ENCODE results near the gene LEMD1.
"Not testable (repeated sequence)": the region's sequence is repeated elsewhere in the genome, so short reads cannot be mapped to it uniquely, and the experiment has no call there.

LEMD1 gene

DNA sequence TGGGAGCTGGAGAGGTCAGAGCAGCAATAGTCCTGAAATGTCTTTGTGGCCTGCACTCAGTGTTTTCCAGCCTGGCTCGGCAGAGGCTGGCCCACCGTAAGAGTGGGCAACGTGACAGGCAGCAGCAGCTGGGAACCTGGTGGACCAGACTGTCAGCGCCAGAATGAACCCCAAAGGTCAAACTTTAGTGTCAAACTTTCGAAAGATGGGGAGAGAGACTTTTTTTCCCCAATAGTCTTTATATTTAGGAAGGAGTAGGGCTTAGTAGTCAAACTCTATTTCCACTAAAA, 23.7 kb upstream of the LEMD1 start:
- no peak for DNase-seq

GRCh38 chr1:205444931-205445645, 23.2 kb upstream of the LEMD1 start:
- DNase-seq = no peak

GRCh38 chr1:205444300-205444930, 22.6 kb upstream of the LEMD1 start:
- no peak for DNase-seq

GRCh38 chr1:205443585-205444299, 21.9 kb upstream of the LEMD1 start:
- DNase-seq = no peak

GRCh38 chr1:205442051-205442725, 20.3 kb upstream of the LEMD1 start:
- no peak for DNase-seq

GRCh38 chr1:205441716-205442050, 19.8 kb upstream of the LEMD1 start:
- DNase-seq = no peak

DNA sequence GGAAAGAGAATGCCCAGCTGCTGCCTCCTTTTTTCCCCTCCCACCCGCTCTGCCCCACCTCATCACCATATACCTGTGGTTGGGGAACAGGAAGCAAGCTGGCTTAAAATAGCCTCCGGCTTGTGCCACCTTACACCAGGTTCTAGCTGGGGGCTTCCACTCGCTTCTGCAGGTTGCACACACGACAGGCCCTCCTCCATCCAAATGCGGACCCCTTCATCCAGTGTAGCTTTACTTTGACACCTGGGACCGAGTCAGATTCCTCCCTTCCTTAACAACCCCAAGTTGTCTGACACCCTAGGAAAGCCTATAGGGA, 19.4 kb upstream of the LEMD1 start:
- no peak for DNase-seq

GRCh38 chr1:205440476-205441317, 18.8 kb upstream of the LEMD1 start:
- no peak for DNase-seq

- no peak for DNase-seq
Observed at GRCh38 chr1:205440121-205440475, 18.2 kb upstream of the LEMD1 start.

GRCh38 chr1:205438213-205439158, 16.6 kb upstream of the LEMD1 start:
- peak; percentile 47 for DNase-seq

GRCh38 chr1:205437570-205437969, 15.7 kb upstream of the LEMD1 start:
- no peak for DNase-seq

GRCh38 chr1:205436776-205437410, 15.0 kb upstream of the LEMD1 start:
- DNase-seq = no peak

- DNase-seq = no peak
Observed at GRCh38 chr1:205435578-205436573, 14.0 kb upstream of the LEMD1 start.

- no peak for DNase-seq
Observed at GRCh38 chr1:205434738-205435137, 12.9 kb upstream of the LEMD1 start.

GRCh38 chr1:205432692-205433091, 10.8 kb upstream of the LEMD1 start:
- not testable (repeated sequence) for DNase-seq

- no peak for DNase-seq
Observed at GRCh38 chr1:205432116-205432515, 10.3 kb upstream of the LEMD1 start.

- peak; percentile 38 for DNase-seq
Observed at GRCh38 chr1:205430696-205431305, 8.9 kb upstream of the LEMD1 start.

DNA sequence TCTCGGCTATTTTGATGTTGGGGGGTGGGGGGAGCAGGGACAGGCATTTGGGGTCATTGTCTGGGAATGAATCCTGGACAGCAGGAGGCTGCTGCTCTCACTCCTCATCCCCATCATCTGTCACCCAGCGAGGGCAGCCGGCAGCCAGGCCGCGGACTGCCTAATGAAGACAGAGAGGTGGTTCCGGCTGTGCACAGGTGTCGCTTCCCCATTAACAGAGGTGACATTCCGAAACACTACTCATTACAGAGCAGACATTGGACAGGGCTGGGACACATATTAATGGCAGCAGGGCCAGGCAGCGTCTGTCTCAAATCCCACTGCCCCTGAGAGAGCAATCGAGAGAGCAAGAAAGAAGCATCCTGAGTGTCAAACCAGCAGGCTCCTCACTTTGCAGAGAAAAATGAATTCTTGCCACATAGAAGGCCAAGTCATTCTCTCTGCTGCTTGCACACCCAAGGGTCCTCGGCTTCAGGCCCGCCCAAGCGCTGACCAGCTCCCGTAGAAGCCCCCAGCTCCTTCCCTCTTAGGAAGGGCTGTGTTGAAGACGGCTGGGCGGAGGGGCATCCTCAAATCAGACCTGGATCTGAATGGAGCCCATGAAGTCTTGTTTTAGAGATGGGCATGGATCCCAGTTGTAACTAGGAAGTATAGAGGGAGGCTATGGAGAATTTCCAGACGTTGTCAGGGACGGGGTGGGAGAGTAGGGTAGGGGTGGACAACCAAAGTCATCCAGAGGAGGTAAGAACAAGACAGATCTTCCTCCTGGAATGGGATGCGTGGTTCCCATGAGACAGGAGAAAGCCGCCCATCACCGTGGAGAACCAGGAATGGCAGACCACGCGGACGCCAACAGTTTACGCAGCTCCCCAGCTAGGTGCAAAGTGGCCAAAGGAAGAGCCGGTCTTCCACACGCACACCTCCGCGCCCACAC, 8.2 kb upstream of the LEMD1 start:
- no peak for DNase-seq

All from hematopoietic multipotent progenitor cell treated with erythropoietin and hydrocortisone succinate and interleukin-3 and kit ligand, for 8 days (in vitro differentiated cells).